ENCODE measurements around the gene SELENOW. TPM values are rescaled to one million over a fixed set of nuclear protein-coding genes. Genes with fewer than 3 reads are reported as not detected.

The SELENOW gene
- polyA plus RNA-seq, 3 donors: 103 to 204 (median 171) TPM

GRCh38 chr19:47757617-47758442, 20.7 kb upstream of the SELENOW start:
- peaks cover 13% of the 10 kb centered on the region for H4K20me1 ChIP-seq (ENCODE audit: insufficient read depth, low read length)
- Mint-ChIP-seq H3K27me3 (ENCODE audit: low read depth in 3 of 3) (peaks cover 0 to 1% (median 0%) of the 10 kb centered on the region in 3 donors), H3K9me3 (peaks cover 0 to 8% (median 4%) of the 10 kb centered on the region in 7 donors), H3K4me3 (no peak overlapping the region), H3K27ac (no peak overlapping the region), H3K36me3 (peaks cover 54 to 72% of the 10 kb centered on the region in 2 donors), H3K4me1 (no peaks in the 10 kb centered on the region)
- no peak for DNase-seq
- peaks cover 54 to 65% of the 10 kb centered on the region in 2 donors for H3K36me3 ChIP-seq (replicated peaks in 1 of 2; ENCODE audit: control insufficient read depth in 1 of 2, insufficient read depth in 2 of 2, low read length in 2 of 2)
- no peaks in the 10 kb centered on the region for H3K9me3 ChIP-seq (replicated peaks in 1 of 2; ENCODE audit: control insufficient read depth in 1 of 2, insufficient read depth in 1 of 2, low read length in 2 of 2)
- 100% methylated on average over 1 of the region's 14 CpGs for WGBS (ENCODE audit: insufficient coverage)
- H2AFZ ChIP-seq (ENCODE audit: insufficient read depth, low read depth, low read length, poor library complexity, severe bottlenecking): no peak overlapping the region
- intact Hi-C loops (cut with micrococcal nuclease): no loop called here
- TF ChIP-seq, protein P1, sequence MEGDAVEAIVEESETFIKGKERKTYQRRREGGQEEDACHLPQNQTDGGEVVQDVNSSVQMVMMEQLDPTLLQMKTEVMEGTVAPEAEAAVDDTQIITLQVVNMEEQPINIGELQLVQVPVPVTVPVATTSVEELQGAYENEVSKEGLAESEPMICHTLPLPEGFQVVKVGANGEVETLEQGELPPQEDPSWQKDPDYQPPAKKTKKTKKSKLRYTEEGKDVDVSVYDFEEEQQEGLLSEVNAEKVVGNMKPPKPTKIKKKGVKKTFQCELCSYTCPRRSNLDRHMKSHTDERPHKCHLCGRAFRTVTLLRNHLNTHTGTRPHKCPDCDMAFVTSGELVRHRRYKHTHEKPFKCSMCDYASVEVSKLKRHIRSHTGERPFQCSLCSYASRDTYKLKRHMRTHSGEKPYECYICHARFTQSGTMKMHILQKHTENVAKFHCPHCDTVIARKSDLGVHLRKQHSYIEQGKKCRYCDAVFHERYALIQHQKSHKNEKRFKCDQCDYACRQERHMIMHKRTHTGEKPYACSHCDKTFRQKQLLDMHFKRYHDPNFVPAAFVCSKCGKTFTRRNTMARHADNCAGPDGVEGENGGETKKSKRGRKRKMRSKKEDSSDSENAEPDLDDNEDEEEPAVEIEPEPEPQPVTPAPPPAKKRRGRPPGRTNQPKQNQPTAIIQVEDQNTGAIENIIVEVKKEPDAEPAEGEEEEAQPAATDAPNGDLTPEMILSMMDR (IDR thresholded peaks at IDR 0.05): no peak
- H3K4me1 ChIP-seq (ENCODE audit: control insufficient read depth in 1 of 2, insufficient read depth in 2 of 2, low read length in 2 of 2): no peaks in the 10 kb centered on the region
- no peak overlapping the region for H3K9ac ChIP-seq (ENCODE audit: insufficient read depth, low read length, poor library complexity, severe bottlenecking)
- H3K79me2 ChIP-seq (ENCODE audit: insufficient read depth, low read length): no peaks in the 10 kb centered on the region
- no peaks in the 10 kb centered on the region for H3K27me3 ChIP-seq (ENCODE audit: control insufficient read depth in 2 of 2, insufficient read depth in 2 of 2, low read length in 2 of 2)
- H3K4me3 ChIP-seq (replicated peaks in 1 of 3; ENCODE audit: low read depth in 2 of 3, low read length in 3 of 3): no peak overlapping the region
- H3K27ac ChIP-seq (ENCODE audit: low read depth in 1 of 2, low read length in 2 of 2): no peak overlapping the region
- no peak overlapping the region for H3K4me2 ChIP-seq (replicated peaks; ENCODE audit: extremely low read depth, low read length, poor library complexity, severe bottlenecking)

DNA sequence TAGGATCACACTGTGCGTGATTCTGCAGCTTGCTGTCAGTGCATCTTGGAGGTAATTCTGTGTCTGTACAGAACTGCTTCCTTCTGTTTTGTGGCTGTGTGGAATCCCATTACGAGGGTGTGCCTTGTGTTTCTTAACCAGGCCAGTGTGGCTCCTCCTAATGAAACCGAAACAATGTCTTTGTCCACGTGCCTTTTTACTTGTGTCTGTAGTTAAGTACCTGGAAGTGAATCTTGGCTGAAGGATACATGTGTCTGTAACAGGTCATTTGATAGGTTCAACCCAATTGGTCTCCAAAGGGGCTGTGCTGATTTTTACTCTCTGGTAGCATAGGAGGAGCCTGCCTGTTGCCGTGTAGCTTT, 20.1 kb upstream of the SELENOW start:
- H3K36me3 ChIP-seq (replicated peaks in 1 of 2; ENCODE audit: control insufficient read depth in 1 of 2, insufficient read depth in 2 of 2, low read length in 2 of 2): peaks cover 49 to 59% of the 10 kb centered on the region in 2 donors

More for the DNA sequence above, 20.1 kb upstream of the SELENOW start:
- Histone ChIP-seq H3K4me3 (replicated peaks in 1 of 3; ENCODE audit: low read depth in 2 of 3, low read length in 3 of 3) (no peak overlapping the region), H4K20me1 (ENCODE audit: insufficient read depth, low read length) (peaks cover 10% of the 10 kb centered on the region), H3K79me2 (ENCODE audit: insufficient read depth, low read length) (no peaks in the 10 kb centered on the region), H3K4me1 (ENCODE audit: control insufficient read depth in 1 of 2, insufficient read depth in 2 of 2, low read length in 2 of 2) (no peaks in the 10 kb centered on the region), H2AFZ (ENCODE audit: insufficient read depth, low read depth, low read length, poor library complexity, severe bottlenecking) (no peak overlapping the region), H3K4me2 (replicated peaks; ENCODE audit: extremely low read depth, low read length, poor library complexity, severe bottlenecking) (no peak overlapping the region), H3K27me3 (ENCODE audit: control insufficient read depth in 2 of 2, insufficient read depth in 2 of 2, low read length in 2 of 2) (no peaks in the 10 kb centered on the region), H3K9ac (ENCODE audit: insufficient read depth, low read length, poor library complexity, severe bottlenecking) (no peak overlapping the region), H3K27ac (ENCODE audit: low read depth in 1 of 2, low read length in 2 of 2) (no peak overlapping the region), H3K9me3 (replicated peaks in 1 of 2; ENCODE audit: control insufficient read depth in 1 of 2, insufficient read depth in 1 of 2, low read length in 2 of 2) (no peaks in the 10 kb centered on the region)
- no peak overlapping the region for H3K27ac Mint-ChIP-seq
- intact Hi-C loops (cut with micrococcal nuclease): no loop called here
- TF ChIP-seq, protein P1 (IDR thresholded peaks at IDR 0.05): no peak
- H3K36me3 Mint-ChIP-seq: peaks cover 48 to 66% of the 10 kb centered on the region in 2 donors
- H3K27me3 Mint-ChIP-seq (ENCODE audit: low read depth in 3 of 3): peaks cover 0 to 1% (median 0%) of the 10 kb centered on the region in 3 donors
- no peaks in the 10 kb centered on the region for H3K4me1 Mint-ChIP-seq
- DNase-seq: no peak
- WGBS (ENCODE audit: insufficient coverage): 53% methylated on average over 3 of the region's 5 CpGs
- peaks cover 0 to 8% (median 4%) of the 10 kb centered on the region in 7 donors for H3K9me3 Mint-ChIP-seq
- no peak overlapping the region for H3K4me3 Mint-ChIP-seq
